Measurements from ENCODE around the gene ARID2. TPM values are rescaled to one million over a fixed set of nuclear protein-coding genes. Genes with fewer than 3 reads are reported as not detected.

Gene ARID2
- total RNA-seq, 1 donor from 2014 or later: 63.6 TPM

DNA sequence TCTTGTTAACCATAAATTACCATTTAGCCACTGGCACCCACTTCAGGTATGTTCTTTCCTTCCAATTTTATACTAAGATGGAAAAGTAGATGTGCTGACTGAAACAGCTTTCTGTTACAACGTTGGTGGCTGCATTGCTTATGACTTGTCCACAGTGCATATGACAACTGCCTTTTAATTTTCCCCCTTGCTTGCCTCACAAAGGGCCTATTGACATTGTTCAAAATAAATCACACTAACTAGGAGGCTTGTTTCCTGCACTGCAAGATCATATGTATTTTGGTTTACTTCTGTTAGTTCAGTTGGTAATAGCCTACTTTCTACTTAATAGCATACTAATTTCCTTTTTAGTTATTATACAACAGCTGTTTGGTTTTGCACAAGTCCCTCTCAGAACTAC is 205.4 kb downstream of the ARID2 start:
- Mint-ChIP-seq H3K4me3 (ENCODE audit: low read depth) (no peak overlapping the region), H3K27me3 (no peaks in the 10 kb centered on the region), H3K9me3 (ENCODE audit: low read depth) (no peaks in the 10 kb centered on the region), H3K4me1 (ENCODE audit: low read depth) (peaks cover 7% of the 10 kb centered on the region), H3K27ac (no peak overlapping the region), H3K36me3 (ENCODE audit: insufficient read depth) (peaks cover 15% of the 10 kb centered on the region)
- TF ChIP-seq, protein P1, sequence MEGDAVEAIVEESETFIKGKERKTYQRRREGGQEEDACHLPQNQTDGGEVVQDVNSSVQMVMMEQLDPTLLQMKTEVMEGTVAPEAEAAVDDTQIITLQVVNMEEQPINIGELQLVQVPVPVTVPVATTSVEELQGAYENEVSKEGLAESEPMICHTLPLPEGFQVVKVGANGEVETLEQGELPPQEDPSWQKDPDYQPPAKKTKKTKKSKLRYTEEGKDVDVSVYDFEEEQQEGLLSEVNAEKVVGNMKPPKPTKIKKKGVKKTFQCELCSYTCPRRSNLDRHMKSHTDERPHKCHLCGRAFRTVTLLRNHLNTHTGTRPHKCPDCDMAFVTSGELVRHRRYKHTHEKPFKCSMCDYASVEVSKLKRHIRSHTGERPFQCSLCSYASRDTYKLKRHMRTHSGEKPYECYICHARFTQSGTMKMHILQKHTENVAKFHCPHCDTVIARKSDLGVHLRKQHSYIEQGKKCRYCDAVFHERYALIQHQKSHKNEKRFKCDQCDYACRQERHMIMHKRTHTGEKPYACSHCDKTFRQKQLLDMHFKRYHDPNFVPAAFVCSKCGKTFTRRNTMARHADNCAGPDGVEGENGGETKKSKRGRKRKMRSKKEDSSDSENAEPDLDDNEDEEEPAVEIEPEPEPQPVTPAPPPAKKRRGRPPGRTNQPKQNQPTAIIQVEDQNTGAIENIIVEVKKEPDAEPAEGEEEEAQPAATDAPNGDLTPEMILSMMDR (IDR thresholded peaks at IDR 0.05; ENCODE audit: unreplicated experiment): no peak
- DNase-seq (ENCODE audit: low spot score, unreplicated experiment): no peak

DNA sequence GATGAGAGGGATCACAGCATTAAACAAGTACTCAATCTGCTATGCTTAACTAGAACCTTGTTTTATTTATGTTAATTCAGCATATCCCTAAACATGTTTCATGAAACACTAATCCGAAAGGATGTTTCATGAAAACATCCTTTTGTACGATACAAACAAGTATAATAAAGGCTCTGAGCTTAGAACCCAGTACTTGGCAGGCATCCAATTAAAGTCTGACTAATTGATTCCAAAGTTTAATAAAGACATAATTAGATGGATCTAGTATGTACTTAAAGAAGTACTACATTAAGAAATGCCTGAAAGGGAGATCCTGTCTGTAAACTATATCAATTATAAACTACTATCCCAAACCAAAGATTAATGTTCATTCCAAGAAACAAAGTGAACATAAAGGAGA is 209.1 kb downstream of the ARID2 start:
- Mint-ChIP-seq H3K4me3 (ENCODE audit: low read depth) (no peak overlapping the region), H3K27me3 (no peaks in the 10 kb centered on the region), H3K36me3 (ENCODE audit: insufficient read depth) (peaks cover 28% of the 10 kb centered on the region), H3K27ac (no peak overlapping the region), H3K9me3 (ENCODE audit: low read depth) (no peaks in the 10 kb centered on the region), H3K4me1 (ENCODE audit: low read depth) (peaks cover 7% of the 10 kb centered on the region)
- TF ChIP-seq, protein P1 (IDR thresholded peaks at IDR 0.05; ENCODE audit: unreplicated experiment): no peak
- no peak for DNase-seq (ENCODE audit: low spot score, unreplicated experiment)

DNA sequence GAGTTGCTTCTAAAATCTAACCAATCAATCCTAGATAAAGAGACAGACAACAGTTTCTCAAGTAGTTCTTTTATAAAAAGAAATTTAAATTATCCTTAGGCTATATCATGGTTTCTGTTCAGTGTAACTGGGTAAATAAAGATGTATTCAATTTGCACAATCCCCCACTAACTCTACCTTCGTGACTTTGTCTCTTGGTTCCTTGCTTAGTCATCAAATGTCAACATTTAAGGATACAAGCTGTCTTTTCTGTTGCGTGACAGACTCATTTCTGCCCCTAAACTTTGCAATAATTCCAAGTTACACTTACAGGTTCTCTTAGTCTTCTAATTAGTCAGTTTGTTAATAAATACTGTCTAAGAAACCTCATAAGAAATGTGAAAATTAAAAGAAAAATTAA is 210.3 kb downstream of the ARID2 start:
- H3K27ac Mint-ChIP-seq: no peak overlapping the region
- no peak for DNase-seq (ENCODE audit: low spot score, unreplicated experiment)
- H3K4me3 Mint-ChIP-seq (ENCODE audit: low read depth): no peak overlapping the region
- H3K4me1 Mint-ChIP-seq (ENCODE audit: low read depth): peaks cover 7% of the 10 kb centered on the region
- TF ChIP-seq, protein P1 (IDR thresholded peaks at IDR 0.05; ENCODE audit: unreplicated experiment): no peak
- no peaks in the 10 kb centered on the region for H3K9me3 Mint-ChIP-seq (ENCODE audit: low read depth)
- H3K36me3 Mint-ChIP-seq (ENCODE audit: insufficient read depth): peaks cover 29% of the 10 kb centered on the region
- no peaks in the 10 kb centered on the region for H3K27me3 Mint-ChIP-seq

DNA sequence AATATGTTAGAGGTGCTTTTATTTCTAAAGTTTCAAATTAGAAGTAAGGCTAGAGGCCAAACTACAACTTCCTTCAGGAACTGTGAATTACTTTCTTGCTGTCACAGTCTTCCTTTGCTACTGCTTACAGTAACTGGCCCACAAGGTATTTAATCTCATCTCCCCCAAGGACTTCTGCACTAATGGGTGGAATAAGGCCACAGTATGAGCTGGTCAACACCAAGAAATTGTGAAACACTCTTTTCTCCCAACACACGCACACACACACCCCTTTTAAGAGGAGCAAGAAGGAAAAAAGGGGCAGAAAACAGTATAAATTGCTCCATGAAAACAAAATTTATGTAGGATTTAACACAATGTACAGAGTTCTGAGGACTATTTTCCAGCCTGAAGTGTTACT is 215.3 kb downstream of the ARID2 start:
- Mint-ChIP-seq H3K9me3 (ENCODE audit: low read depth) (no peaks in the 10 kb centered on the region), H3K4me3 (ENCODE audit: low read depth) (no peak overlapping the region), H3K27ac (no peak overlapping the region), H3K27me3 (no peaks in the 10 kb centered on the region), H3K36me3 (ENCODE audit: insufficient read depth) (peaks cover 33% of the 10 kb centered on the region), H3K4me1 (ENCODE audit: low read depth) (no peaks in the 10 kb centered on the region)
- no peak for DNase-seq (ENCODE audit: low spot score, unreplicated experiment)
- TF ChIP-seq, protein P1 (IDR thresholded peaks at IDR 0.05; ENCODE audit: unreplicated experiment): no peak

DNA sequence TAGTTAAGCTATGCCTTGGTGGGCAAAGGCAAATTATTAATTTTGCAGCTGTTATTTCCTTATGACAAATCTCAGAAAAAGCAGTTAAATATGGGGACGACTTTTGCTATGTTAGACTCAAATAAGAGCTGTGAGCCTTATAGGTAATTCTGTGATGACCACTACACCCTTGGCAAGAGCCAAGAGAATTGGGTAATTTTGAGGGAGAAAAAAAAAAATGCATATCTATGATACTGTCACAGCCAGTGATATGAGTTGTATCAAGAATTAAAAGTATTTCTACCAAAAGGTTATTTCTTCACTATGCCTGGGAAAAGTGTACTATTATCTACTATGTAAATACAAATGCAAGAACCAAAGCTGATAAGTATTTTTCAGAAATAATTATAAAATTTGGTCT is 216.9 kb downstream of the ARID2 start:
- Mint-ChIP-seq H3K27ac (no peak overlapping the region), H3K4me1 (ENCODE audit: low read depth) (no peaks in the 10 kb centered on the region), H3K36me3 (ENCODE audit: insufficient read depth) (peaks cover 22% of the 10 kb centered on the region), H3K9me3 (ENCODE audit: low read depth) (no peaks in the 10 kb centered on the region), H3K4me3 (ENCODE audit: low read depth) (no peak overlapping the region), H3K27me3 (no peaks in the 10 kb centered on the region)
- TF ChIP-seq, protein P1 (IDR thresholded peaks at IDR 0.05; ENCODE audit: unreplicated experiment): no peak
- DNase-seq (ENCODE audit: low spot score, unreplicated experiment): no peak
